GM23338 (cell line): ENCODE results near the gene UCHL1. TPM values are rescaled to one million over a fixed set of nuclear protein-coding genes. Genes with fewer than 3 reads are reported as not detected.

ENCODE experiments used
- ATAC-seq: fragments of 200-7000 bp; cut with Tn5 transposase; 3 replicates; pipeline ENCODE4 v1.9.1; 2020
- DNase-seq: peaks from one replicate; pipeline ENCODE4 v3.0.0-alpha.2; 2015; ENCODE audit warnings: low spot score
- H2AFZ ChIP-seq: fragments of 200-600 bp; sonication (generic); 2 replicates; pipeline ENCODE4 v1.8.0; 2016; ENCODE audit warnings: antibody characterized with exemption, mild to moderate bottlenecking, moderate library complexity
- H3F3A ChIP-seq: fragments of 200-600 bp; sonication (generic); replicated peaks from 2 replicates; pipeline ENCODE4 v1.8.0; 2017; ENCODE audit warnings: antibody characterized with exemption, mixed run types, low read depth
- H3K27ac ChIP-seq: fragments of 200-600 bp; sonication (generic); 2 replicates; pipeline ENCODE4 v1.6.1; 2016; ENCODE audit warnings: low read depth
- H3K27me3 ChIP-seq: fragments of 200-600 bp; sonication (generic); 2 replicates; pipeline ENCODE4 v1.8.0; 2016; ENCODE audit warnings: mild to moderate bottlenecking, mixed run types, moderate library complexity; ENCODE audit not compliant: insufficient read depth
- H3K36me3 ChIP-seq: fragments of 200-600 bp; sonication (generic); 2 replicates; pipeline ENCODE4 v1.8.0; 2016; ENCODE audit warnings: mild to moderate bottlenecking; ENCODE audit not compliant: insufficient read depth
- H3K4me1 ChIP-seq: fragments of 200-600 bp; sonication (generic); 2 replicates; pipeline ENCODE4 v1.8.0; 2016; ENCODE audit warnings: mild to moderate bottlenecking, moderate library complexity; ENCODE audit not compliant: insufficient read depth
- H3K4me2 ChIP-seq: fragments of 200-600 bp; sonication (generic); 2 replicates; pipeline ENCODE4 v1.7.1; 2017; ENCODE audit warnings: mixed run types
- H3K4me3 ChIP-seq: fragments of 200-600 bp; sonication (generic); 2 replicates; pipeline ENCODE4 v1.6.1; 2016; ENCODE audit warnings: mixed run types
- H3K79me2 ChIP-seq: fragments of 200-600 bp; sonication (generic); replicated peaks from 2 replicates; pipeline ENCODE4 v1.8.0; 2017; ENCODE audit warnings: mild to moderate bottlenecking; ENCODE audit not compliant: insufficient read depth
- H3K9me2 ChIP-seq: fragments of 200-600 bp; sonication (generic); 2 replicates; pipeline ENCODE4 v1.8.0; 2017; ENCODE audit not compliant: insufficient read depth
- H4K20me1 ChIP-seq: fragments of 200-600 bp; sonication (generic); replicated peaks from 2 replicates; pipeline ENCODE4 v1.8.0; 2017; ENCODE audit warnings: mild to moderate bottlenecking; ENCODE audit not compliant: insufficient read depth
- H3K27ac Mint-ChIP-seq: 2 replicates; pipeline ENCODE4 v1.8.0; 2020; ENCODE audit warnings: inconsistent platforms, mild to moderate bottlenecking, moderate library complexity, mixed read lengths
- H3K27me3 Mint-ChIP-seq: 3 replicates; pipeline ENCODE4 v1.8.0; 2022; ENCODE audit warnings: low read depth, mild to moderate bottlenecking, moderate library complexity, mixed read lengths, inconsistent platforms; ENCODE audit not compliant: insufficient read depth, poor library complexity
- H3K36me3 Mint-ChIP-seq: 3 replicates; pipeline ENCODE4 v1.8.0; 2021; ENCODE audit warnings: low read depth, mild to moderate bottlenecking, inconsistent platforms, moderate library complexity, mixed read lengths
- H3K4me1 Mint-ChIP-seq: 3 replicates; pipeline ENCODE4 v1.8.0; 2020; ENCODE audit warnings: mild to moderate bottlenecking, inconsistent platforms, mixed read lengths
- H3K4me3 Mint-ChIP-seq: 3 replicates; pipeline ENCODE4 v1.8.0; 2021; ENCODE audit warnings: moderate library complexity, mild to moderate bottlenecking, inconsistent platforms, mixed read lengths
- H3K9me3 Mint-ChIP-seq: 3 replicates; pipeline ENCODE4 v1.8.0; 2020; ENCODE audit warnings: moderate library complexity, mild to moderate bottlenecking, inconsistent platforms, mixed read lengths
- EZH2phosphoT487 ChIP-seq: fragments of 200-600 bp; sonication (generic); IDR thresholded peaks from one replicate; pipeline ENCODE4 v1.8.1; 2018; ENCODE audit warnings: antibody characterized with exemption; ENCODE audit not compliant: unreplicated experiment
- JUNB ChIP-seq: IDR thresholded peaks from one replicate; pipeline ENCODE4 v1.6.1; 2016; ENCODE audit warnings: antibody characterized with exemption; ENCODE audit not compliant: unreplicated experiment
- NANOG ChIP-seq: IDR thresholded peaks from 2 replicates; pipeline ENCODE4 v1.6.1; 2016; ENCODE audit warnings: antibody characterized with exemption, borderline replicate concordance
- POLR2AphosphoS5 ChIP-seq: IDR thresholded peaks from 2 replicates; pipeline ENCODE4 v1.6.1; 2016; ENCODE audit warnings: antibody characterized with exemption, low read depth
- STAT1 ChIP-seq: IDR thresholded peaks from one replicate; pipeline ENCODE4 v1.6.1; 2016; ENCODE audit warnings: antibody characterized with exemption; ENCODE audit not compliant: unreplicated experiment
- ZNF331 ChIP-seq: fragments of 250-450 bp; sonication (Bioruptor Pico); IDR thresholded peaks from 2 replicates; pipeline ENCODE4 v1.5.0; 2020; ENCODE audit warnings: low read depth, mild to moderate bottlenecking, moderate library complexity
- polyA plus RNA-seq: library from polyadenylated mRNA; unstranded; fragments of >200 nt; fragmentation: Nextera tagmentation; extraction: Ambion mirVana; gene quantifications from 2 replicates; pipeline ENCODE4 v1.2.1, GENCODE V29; 2016
- total RNA-seq: library from RNA; depleted of rRNA; stranded (reverse); fragments of >200 nt; shearing (Covaris generic); gene quantifications from 2 replicates; pipeline ENCODE4 v1.2.3, GENCODE V29; 2014
- TF ChIP-seq, protein P1 (sequence below): IDR thresholded peaks from one replicate; pipeline ENCODE4 v1.6.1; 2018; ENCODE audit warnings: antibody characterized with exemption; ENCODE audit not compliant: unreplicated experiment
- TF ChIP-seq, protein P2 (sequence below), 2 experiments: fragments of 200-600 bp in 1 of 2; sonication (generic) in 1 of 2; conservative IDR thresholded peaks; 2 replicates each; pipeline versions ENCODE4 v1.5.1 to v1.6.1; 2016 to 2017; ENCODE audit warnings: antibody characterized with exemption in 2 of 2, low read depth in 2 of 2, mild to moderate bottlenecking in 2 of 2, moderate library complexity in 1 of 2
- TF ChIP-seq, protein P3 (sequence below): IDR thresholded peaks from 2 replicates; pipeline ENCODE4 v1.6.1; 2016; ENCODE audit warnings: antibody characterized with exemption
- TF ChIP-seq, protein P4 (sequence below): fragments of 250-450 bp; sonication (Bioruptor Pico); IDR thresholded peaks from 2 replicates; pipeline ENCODE4 v1.5.0; 2020; ENCODE audit warnings: mild to moderate bottlenecking, moderate library complexity

UCHL1 gene
- total and polyA plus RNA-seq, 2 experiments from 2014 or later, result 998 to 1,758 TPM

DNA sequence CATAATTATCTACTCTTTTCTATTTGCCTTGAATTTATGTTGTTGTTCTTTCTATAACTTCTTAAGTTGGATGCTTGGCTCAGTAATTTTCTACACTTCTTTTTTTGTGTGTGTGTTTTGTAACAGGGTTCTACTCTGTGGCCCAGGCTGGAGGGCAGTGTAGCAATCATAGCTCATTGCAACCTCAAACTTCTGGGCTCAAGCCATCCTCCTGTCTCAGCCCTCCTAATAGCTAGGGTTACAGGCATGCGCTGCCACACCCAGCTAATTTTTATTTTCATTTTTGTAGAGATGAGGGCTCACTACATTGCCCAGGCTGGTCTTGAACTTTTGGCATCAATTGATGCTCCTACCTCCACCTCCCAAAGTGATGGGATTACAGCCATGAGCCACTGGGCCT, 20.7 kb upstream of the UCHL1 start:
- 0 out of 3 replicates have a peak, but pooled peaks cover 2% of the 10 kb centered on the region for H3K9me3 Mint-ChIP-seq
- Histone ChIP-seq H3K27me3 (no peaks in the 10 kb centered on the region), H3F3A (no peaks in the 10 kb centered on the region), H4K20me1 (no peaks in the 10 kb centered on the region), H3K4me2 (no peak overlapping the region), H2AFZ (no peak overlapping the region), H3K79me2 (no peaks in the 10 kb centered on the region), H3K27ac (no peak overlapping the region), H3K4me3 (no peak overlapping the region), H3K9me2 (no peaks in the 10 kb centered on the region), H3K36me3 (no peaks in the 10 kb centered on the region), H3K4me1 (no peaks in the 10 kb centered on the region)
- no peak for TF ChIP-seq NANOG
- TF ChIP-seq STAT1, result no peak
- no peak for TF ChIP-seq JUNB
- TF ChIP-seq, protein P1, sequence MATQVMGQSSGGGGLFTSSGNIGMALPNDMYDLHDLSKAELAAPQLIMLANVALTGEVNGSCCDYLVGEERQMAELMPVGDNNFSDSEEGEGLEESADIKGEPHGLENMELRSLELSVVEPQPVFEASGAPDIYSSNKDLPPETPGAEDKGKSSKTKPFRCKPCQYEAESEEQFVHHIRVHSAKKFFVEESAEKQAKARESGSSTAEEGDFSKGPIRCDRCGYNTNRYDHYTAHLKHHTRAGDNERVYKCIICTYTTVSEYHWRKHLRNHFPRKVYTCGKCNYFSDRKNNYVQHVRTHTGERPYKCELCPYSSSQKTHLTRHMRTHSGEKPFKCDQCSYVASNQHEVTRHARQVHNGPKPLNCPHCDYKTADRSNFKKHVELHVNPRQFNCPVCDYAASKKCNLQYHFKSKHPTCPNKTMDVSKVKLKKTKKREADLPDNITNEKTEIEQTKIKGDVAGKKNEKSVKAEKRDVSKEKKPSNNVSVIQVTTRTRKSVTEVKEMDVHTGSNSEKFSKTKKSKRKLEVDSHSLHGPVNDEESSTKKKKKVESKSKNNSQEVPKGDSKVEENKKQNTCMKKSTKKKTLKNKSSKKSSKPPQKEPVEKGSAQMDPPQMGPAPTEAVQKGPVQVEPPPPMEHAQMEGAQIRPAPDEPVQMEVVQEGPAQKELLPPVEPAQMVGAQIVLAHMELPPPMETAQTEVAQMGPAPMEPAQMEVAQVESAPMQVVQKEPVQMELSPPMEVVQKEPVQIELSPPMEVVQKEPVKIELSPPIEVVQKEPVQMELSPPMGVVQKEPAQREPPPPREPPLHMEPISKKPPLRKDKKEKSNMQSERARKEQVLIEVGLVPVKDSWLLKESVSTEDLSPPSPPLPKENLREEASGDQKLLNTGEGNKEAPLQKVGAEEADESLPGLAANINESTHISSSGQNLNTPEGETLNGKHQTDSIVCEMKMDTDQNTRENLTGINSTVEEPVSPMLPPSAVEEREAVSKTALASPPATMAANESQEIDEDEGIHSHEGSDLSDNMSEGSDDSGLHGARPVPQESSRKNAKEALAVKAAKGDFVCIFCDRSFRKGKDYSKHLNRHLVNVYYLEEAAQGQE, result no peak
- no peak for TF ChIP-seq EZH2phosphoT487
- TF ChIP-seq ZNF331 (CRISPR knock-in tag), result no peak
- TF ChIP-seq, protein P2, sequence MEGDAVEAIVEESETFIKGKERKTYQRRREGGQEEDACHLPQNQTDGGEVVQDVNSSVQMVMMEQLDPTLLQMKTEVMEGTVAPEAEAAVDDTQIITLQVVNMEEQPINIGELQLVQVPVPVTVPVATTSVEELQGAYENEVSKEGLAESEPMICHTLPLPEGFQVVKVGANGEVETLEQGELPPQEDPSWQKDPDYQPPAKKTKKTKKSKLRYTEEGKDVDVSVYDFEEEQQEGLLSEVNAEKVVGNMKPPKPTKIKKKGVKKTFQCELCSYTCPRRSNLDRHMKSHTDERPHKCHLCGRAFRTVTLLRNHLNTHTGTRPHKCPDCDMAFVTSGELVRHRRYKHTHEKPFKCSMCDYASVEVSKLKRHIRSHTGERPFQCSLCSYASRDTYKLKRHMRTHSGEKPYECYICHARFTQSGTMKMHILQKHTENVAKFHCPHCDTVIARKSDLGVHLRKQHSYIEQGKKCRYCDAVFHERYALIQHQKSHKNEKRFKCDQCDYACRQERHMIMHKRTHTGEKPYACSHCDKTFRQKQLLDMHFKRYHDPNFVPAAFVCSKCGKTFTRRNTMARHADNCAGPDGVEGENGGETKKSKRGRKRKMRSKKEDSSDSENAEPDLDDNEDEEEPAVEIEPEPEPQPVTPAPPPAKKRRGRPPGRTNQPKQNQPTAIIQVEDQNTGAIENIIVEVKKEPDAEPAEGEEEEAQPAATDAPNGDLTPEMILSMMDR (conservative IDR thresholded peaks at IDR 0.05; ENCODE audit: low read depth in 2 of 2), result no peak
- TF ChIP-seq, protein P3, sequence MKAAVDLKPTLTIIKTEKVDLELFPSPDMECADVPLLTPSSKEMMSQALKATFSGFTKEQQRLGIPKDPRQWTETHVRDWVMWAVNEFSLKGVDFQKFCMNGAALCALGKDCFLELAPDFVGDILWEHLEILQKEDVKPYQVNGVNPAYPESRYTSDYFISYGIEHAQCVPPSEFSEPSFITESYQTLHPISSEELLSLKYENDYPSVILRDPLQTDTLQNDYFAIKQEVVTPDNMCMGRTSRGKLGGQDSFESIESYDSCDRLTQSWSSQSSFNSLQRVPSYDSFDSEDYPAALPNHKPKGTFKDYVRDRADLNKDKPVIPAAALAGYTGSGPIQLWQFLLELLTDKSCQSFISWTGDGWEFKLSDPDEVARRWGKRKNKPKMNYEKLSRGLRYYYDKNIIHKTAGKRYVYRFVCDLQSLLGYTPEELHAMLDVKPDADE, result no peak
- H3K4me3 Mint-ChIP-seq, result no peak overlapping the region
- no peak for DNase-seq
- no peaks in the 10 kb centered on the region for H3K4me1 Mint-ChIP-seq
- no peak for ATAC-seq
- H3K27me3 Mint-ChIP-seq, result peaks cover 5% of the 10 kb centered on the region
- no peaks in the 10 kb centered on the region for H3K36me3 Mint-ChIP-seq
- no peak overlapping the region for H3K27ac Mint-ChIP-seq

DNA sequence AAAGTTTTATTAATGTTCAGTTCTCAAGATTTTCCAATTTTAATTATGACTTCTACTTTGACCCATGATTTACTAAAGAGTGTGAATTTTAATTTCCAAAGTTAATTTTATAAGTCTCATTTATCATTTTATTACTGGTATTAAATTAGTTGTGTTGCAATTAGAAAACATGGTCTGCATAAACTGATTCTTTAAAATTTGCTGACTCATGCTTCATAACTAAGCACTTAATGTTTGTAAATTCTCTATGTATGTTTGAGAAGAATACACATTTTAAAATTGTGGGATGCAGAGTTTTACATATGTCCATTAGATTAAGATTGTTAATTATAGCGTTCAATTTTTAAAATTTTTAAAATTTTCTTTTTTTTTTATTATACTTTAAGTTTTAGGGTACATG, 20.2 kb upstream of the UCHL1 start:
- Mint-ChIP-seq H3K27me3 (peaks cover 5% of the 10 kb centered on the region), H3K4me1 (no peaks in the 10 kb centered on the region), H3K9me3 (0 out of 3 replicates have a peak, but pooled peaks cover 2% of the 10 kb centered on the region), H3K4me3 (no peak overlapping the region), H3K27ac (no peak overlapping the region), H3K36me3 (no peaks in the 10 kb centered on the region)
- Histone ChIP-seq H3K79me2 (no peaks in the 10 kb centered on the region), H3K9me2 (no peaks in the 10 kb centered on the region), H3K27me3 (no peaks in the 10 kb centered on the region), H3F3A (no peaks in the 10 kb centered on the region), H3K4me1 (no peaks in the 10 kb centered on the region), H3K27ac (no peak overlapping the region), H3K36me3 (no peaks in the 10 kb centered on the region), H3K4me3 (no peak overlapping the region), H2AFZ (no peak overlapping the region), H3K4me2 (no peak overlapping the region), H4K20me1 (no peaks in the 10 kb centered on the region)
- ATAC-seq (no peak), DNase-seq (no peak)
- TF ChIP-seq STAT1, result no peak
- TF ChIP-seq POLR2AphosphoS5, result no peak
- TF ChIP-seq, protein P4, sequence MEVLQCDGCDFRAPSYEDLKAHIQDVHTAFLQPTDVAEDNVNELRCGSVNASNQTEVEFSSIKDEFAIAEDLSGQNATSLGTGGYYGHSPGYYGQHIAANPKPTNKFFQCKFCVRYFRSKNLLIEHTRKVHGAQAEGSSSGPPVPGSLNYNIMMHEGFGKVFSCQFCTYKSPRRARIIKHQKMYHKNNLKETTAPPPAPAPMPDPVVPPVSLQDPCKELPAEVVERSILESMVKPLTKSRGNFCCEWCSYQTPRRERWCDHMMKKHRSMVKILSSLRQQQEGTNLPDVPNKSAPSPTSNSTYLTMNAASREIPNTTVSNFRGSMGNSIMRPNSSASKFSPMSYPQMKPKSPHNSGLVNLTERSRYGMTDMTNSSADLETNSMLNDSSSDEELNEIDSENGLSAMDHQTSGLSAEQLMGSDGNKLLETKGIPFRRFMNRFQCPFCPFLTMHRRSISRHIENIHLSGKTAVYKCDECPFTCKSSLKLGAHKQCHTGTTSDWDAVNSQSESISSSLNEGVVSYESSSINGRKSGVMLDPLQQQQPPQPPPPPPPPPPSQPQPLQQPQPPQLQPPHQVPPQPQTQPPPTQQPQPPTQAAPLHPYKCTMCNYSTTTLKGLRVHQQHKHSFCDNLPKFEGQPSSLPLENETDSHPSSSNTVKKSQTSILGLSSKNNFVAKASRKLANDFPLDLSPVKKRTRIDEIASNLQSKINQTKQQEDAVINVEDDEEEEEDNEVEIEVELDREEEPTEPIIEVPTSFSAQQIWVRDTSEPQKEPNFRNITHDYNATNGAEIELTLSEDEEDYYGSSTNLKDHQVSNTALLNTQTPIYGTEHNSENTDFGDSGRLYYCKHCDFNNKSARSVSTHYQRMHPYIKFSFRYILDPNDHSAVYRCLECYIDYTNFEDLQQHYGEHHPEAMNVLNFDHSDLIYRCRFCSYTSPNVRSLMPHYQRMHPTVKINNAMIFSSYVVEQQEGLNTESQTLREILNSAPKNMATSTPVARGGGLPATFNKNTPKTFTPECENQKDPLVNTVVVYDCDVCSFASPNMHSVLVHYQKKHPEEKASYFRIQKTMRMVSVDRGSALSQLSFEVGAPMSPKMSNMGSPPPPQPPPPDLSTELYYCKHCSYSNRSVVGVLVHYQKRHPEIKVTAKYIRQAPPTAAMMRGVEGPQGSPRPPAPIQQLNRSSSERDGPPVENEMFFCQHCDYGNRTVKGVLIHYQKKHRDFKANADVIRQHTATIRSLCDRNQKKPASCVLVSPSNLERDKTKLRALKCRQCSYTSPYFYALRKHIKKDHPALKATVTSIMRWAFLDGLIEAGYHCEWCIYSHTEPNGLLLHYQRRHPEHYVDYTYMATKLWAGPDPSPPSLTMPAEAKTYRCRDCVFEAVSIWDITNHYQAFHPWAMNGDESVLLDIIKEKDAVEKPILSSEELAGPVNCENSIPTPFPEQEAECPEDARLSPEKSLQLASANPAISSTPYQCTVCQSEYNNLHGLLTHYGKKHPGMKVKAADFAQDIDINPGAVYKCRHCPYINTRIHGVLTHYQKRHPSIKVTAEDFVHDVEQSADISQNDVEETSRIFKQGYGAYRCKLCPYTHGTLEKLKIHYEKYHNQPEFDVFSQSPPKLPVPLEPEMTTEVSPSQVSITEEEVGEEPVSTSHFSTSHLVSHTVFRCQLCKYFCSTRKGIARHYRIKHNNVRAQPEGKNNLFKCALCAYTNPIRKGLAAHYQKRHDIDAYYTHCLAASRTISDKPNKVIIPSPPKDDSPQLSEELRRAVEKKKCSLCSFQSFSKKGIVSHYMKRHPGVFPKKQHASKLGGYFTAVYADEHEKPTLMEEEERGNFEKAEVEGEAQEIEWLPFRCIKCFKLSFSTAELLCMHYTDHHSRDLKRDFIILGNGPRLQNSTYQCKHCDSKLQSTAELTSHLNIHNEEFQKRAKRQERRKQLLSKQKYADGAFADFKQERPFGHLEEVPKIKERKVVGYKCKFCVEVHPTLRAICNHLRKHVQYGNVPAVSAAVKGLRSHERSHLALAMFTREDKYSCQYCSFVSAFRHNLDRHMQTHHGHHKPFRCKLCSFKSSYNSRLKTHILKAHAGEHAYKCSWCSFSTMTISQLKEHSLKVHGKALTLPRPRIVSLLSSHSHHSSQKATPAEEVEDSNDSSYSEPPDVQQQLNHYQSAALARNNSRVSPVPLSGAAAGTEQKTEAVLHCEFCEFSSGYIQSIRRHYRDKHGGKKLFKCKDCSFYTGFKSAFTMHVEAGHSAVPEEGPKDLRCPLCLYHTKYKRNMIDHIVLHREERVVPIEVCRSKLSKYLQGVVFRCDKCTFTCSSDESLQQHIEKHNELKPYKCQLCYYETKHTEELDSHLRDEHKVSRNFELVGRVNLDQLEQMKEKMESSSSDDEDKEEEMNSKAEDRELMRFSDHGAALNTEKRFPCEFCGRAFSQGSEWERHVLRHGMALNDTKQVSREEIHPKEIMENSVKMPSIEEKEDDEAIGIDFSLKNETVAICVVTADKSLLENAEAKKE (CRISPR knock-in tag), result no peak
